GM12875 (cell line): ENCODE results near the gene LRRC51.
"Not testable (repeated sequence)": the region's sequence is repeated elsewhere in the genome, so short reads cannot be mapped to it uniquely, and the experiment has no call there.

ENCODE experiments used
- H3K4me3 ChIP-seq: one replicate; pipeline ENCODE4 v1.5.1; 2011; ENCODE audit warnings: low read depth, low read length, control low read depth
- CTCF ChIP-seq: IDR thresholded peaks from 2 replicates; pipeline ENCODE4 v1.5.1; 2011; ENCODE audit warnings: low read depth, mild to moderate bottlenecking, control low read depth, inconsistent platforms, low read length, moderate library complexity, borderline replicate concordance; ENCODE audit not compliant: insufficient read depth

Gene LRRC51

DNA sequence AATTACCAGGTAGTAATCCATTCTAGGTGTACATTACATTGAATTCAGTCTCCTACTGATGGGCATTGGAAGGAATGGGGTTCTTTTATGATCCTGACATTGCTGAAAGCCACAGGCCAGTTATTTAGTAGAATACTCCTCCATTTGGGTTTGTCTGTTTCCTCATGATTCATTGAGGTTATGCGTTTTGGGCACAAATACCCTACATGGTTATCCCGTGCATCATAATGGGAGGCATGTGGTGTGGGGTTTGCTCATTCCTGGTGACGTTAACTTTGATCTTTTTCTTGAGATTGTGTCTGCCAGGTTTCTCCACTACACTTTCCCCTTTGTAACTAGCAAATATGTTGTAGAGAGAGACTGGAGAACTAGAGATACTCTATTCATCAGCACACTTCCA is 60.4 kb downstream of the LRRC51 start:
- no peak for TF ChIP-seq CTCF
- no peak overlapping the region for H3K4me3 ChIP-seq

GRCh38 chr11:72142086-72142485 is 61.4 kb downstream of the LRRC51 start:
- H3K4me3 ChIP-seq, result not testable (repeated sequence)

- not testable (repeated sequence) for H3K4me3 ChIP-seq
These were observed 61.9 kb downstream of the LRRC51 start for GRCh38 chr11:72142543-72142942.

DNA sequence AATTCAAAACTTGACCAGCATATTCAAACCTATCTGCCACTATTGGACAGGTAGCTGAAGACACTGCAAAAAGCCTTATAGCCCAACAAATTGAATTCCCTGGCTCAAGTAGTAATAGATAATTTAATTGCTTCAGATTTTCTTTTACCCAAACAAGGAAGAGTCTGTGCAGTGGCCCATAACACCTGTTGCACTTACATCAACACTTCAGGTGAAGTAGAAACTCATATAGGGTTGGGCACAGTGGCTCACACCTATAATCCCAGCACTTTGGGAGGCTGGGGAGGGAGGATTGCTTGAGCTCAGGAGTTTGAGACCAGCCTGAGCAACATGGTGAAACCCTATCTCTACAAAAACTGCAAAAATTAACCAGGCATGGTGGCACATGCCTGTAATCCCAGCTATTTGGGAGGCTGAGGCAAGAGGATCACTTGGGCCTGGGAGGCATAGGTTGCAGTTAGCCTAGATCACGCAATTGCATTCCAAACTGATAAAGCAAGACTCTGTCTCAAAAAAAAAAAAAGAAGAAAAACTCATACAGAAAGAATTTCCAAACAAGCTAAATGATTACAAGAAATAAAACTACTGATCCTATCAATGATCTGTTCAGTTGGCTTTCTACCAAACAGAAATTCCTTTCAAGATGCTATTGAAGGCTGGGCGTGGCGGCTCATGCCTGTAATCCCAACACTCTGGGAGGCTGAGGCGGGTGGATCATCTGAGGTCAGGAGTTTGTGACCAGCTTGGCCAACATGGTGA is 64.3 kb downstream of the LRRC51 start:
- no peak overlapping the region for H3K4me3 ChIP-seq
- no peak for TF ChIP-seq CTCF
